ENCODE data around the gene PTPRO. TPM values are rescaled to one million over a fixed set of nuclear protein-coding genes. Genes with fewer than 3 reads are reported as not detected.

Gene PTPRO
- total and polyA plus RNA-seq, 4 donors = 0.31 to 3.3 (median 1.1) TPM

- WGBS = 97% methylated on average over 4 of the region's 4 CpGs
- Histone ChIP-seq H3K9ac (ENCODE audit: low read depth in 1 of 2, low read length in 2 of 2) (no peak overlapping the region), H3K4me1 (ENCODE audit: control insufficient read depth in 4 of 4, insufficient read depth in 4 of 4, low read length in 3 of 4) (peaks cover 0 to 6% (median 0%) of the 10 kb centered on the region in 4 donors), H3K4me3 (ENCODE audit: low read depth in 1 of 3, low read length in 3 of 3) (no peak overlapping the region), H3K27ac (ENCODE audit: low read depth in 1 of 2, low read length in 2 of 2) (no peak overlapping the region), H3K36me3 (ENCODE audit: control insufficient read depth in 4 of 4, insufficient read depth in 3 of 4, low read depth in 1 of 4, low read length in 3 of 4) (peaks cover 0 to 6% (median under 1%) of the 10 kb centered on the region in 4 donors), H3K9me3 (ENCODE audit: control insufficient read depth in 4 of 4, low read length in 3 of 4) (no peaks in the 10 kb centered on the region), H3K27me3 (ENCODE audit: control insufficient read depth in 4 of 4, insufficient read depth in 4 of 4, low read length in 3 of 4) (no peaks in the 10 kb centered on the region)
- DNase-seq (ENCODE audit: low spot score) = no peak
- TF ChIP-seq, protein P1, sequence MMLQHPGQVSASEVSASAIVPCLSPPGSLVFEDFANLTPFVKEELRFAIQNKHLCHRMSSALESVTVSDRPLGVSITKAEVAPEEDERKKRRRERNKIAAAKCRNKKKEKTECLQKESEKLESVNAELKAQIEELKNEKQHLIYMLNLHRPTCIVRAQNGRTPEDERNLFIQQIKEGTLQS (IDR thresholded peaks at IDR 0.05) = no peak
- TF ChIP-seq TAF1 (conservative IDR thresholded peaks at IDR 0.05) (no peak), FOXA1 (IDR thresholded peaks at IDR 0.05) (no peak), HNF4A (conservative IDR thresholded peaks at IDR 0.05) (no peak), FOXA2 (IDR thresholded peaks at IDR 0.05) (no peak), EGR1 (IDR thresholded peaks at IDR 0.05; ENCODE audit: low read depth in 2 of 2) (no peak), GABPA (IDR thresholded peaks at IDR 0.05 in 1 of 2, conservative IDR thresholded peaks at IDR 0.05 in 1 of 2) (no peak), MAX (IDR thresholded peaks at IDR 0.05) (no peak), CTCF (IDR thresholded peaks at IDR 0.05; ENCODE audit: low read depth, low read length, missing input control) (no peak)
- TF ChIP-seq, protein P2, sequence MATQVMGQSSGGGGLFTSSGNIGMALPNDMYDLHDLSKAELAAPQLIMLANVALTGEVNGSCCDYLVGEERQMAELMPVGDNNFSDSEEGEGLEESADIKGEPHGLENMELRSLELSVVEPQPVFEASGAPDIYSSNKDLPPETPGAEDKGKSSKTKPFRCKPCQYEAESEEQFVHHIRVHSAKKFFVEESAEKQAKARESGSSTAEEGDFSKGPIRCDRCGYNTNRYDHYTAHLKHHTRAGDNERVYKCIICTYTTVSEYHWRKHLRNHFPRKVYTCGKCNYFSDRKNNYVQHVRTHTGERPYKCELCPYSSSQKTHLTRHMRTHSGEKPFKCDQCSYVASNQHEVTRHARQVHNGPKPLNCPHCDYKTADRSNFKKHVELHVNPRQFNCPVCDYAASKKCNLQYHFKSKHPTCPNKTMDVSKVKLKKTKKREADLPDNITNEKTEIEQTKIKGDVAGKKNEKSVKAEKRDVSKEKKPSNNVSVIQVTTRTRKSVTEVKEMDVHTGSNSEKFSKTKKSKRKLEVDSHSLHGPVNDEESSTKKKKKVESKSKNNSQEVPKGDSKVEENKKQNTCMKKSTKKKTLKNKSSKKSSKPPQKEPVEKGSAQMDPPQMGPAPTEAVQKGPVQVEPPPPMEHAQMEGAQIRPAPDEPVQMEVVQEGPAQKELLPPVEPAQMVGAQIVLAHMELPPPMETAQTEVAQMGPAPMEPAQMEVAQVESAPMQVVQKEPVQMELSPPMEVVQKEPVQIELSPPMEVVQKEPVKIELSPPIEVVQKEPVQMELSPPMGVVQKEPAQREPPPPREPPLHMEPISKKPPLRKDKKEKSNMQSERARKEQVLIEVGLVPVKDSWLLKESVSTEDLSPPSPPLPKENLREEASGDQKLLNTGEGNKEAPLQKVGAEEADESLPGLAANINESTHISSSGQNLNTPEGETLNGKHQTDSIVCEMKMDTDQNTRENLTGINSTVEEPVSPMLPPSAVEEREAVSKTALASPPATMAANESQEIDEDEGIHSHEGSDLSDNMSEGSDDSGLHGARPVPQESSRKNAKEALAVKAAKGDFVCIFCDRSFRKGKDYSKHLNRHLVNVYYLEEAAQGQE (IDR thresholded peaks at IDR 0.05) = no peak
- TF ChIP-seq, protein P3, sequence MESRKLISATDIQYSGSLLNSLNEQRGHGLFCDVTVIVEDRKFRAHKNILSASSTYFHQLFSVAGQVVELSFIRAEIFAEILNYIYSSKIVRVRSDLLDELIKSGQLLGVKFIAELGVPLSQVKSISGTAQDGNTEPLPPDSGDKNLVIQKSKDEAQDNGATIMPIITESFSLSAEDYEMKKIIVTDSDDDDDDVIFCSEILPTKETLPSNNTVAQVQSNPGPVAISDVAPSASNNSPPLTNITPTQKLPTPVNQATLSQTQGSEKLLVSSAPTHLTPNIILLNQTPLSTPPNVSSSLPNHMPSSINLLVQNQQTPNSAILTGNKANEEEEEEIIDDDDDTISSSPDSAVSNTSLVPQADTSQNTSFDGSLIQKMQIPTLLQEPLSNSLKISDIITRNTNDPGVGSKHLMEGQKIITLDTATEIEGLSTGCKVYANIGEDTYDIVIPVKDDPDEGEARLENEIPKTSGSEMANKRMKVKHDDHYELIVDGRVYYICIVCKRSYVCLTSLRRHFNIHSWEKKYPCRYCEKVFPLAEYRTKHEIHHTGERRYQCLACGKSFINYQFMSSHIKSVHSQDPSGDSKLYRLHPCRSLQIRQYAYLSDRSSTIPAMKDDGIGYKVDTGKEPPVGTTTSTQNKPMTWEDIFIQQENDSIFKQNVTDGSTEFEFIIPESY (IDR thresholded peaks at IDR 0.05) = no peak
Observed at GRCh38 chr12:15632708-15633107, 310.4 kb downstream of the PTPRO start.

DNA sequence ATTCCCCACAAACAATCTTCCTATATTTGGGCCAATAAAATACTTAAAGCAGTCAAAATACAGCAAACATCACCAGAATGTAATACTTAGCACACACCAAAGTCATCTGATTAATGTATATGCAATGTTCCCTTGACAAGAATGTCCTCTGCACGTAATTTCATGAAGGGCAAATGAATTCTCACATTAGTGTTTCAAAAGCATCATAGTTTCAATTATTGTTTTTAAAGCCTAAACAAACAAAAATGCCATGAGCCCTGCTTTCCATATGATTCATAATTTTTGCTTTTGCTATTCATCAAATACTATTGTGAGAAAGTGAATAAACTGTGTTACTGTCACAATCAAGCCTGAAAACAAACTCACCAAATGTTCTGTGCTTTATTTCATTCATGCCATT, 310.9 kb downstream of the PTPRO start:
- 88% methylated on average over 1 of the region's 1 CpG for WGBS
- Histone ChIP-seq H3K27me3 (ENCODE audit: control insufficient read depth in 4 of 4, insufficient read depth in 4 of 4, low read length in 3 of 4) (no peaks in the 10 kb centered on the region), H3K9ac (ENCODE audit: low read depth in 1 of 2, low read length in 2 of 2) (no peak overlapping the region), H3K9me3 (ENCODE audit: control insufficient read depth in 4 of 4, low read length in 3 of 4) (no peaks in the 10 kb centered on the region), H3K27ac (ENCODE audit: low read depth in 1 of 2, low read length in 2 of 2) (no peak overlapping the region), H3K4me1 (ENCODE audit: control insufficient read depth in 4 of 4, insufficient read depth in 4 of 4, low read length in 3 of 4) (peaks cover 0 to 6% (median 0%) of the 10 kb centered on the region in 4 donors), H3K36me3 (ENCODE audit: control insufficient read depth in 4 of 4, insufficient read depth in 3 of 4, low read depth in 1 of 4, low read length in 3 of 4) (peaks cover 0 to 6% (median under 1%) of the 10 kb centered on the region in 4 donors), H3K4me3 (ENCODE audit: low read depth in 1 of 3, low read length in 3 of 3) (no peak overlapping the region)
- DNase-seq (ENCODE audit: low spot score) = no peak
- TF ChIP-seq, protein P2 (IDR thresholded peaks at IDR 0.05) = no peak
- TF ChIP-seq FOXA2 (IDR thresholded peaks at IDR 0.05) (no peak), EGR1 (IDR thresholded peaks at IDR 0.05; ENCODE audit: low read depth in 2 of 2) (no peak), FOXA1 (IDR thresholded peaks at IDR 0.05) (no peak), TAF1 (conservative IDR thresholded peaks at IDR 0.05) (no peak), YY1 (IDR thresholded peaks at IDR 0.05) (no peak), MAX (IDR thresholded peaks at IDR 0.05) (no peak), RXRA (IDR thresholded peaks at IDR 0.05) (no peak), GABPA (IDR thresholded peaks at IDR 0.05 in 1 of 2, conservative IDR thresholded peaks at IDR 0.05 in 1 of 2) (no peak), JUND (IDR thresholded peaks at IDR 0.05) (no peak), CTCF (IDR thresholded peaks at IDR 0.05; ENCODE audit: low read depth, low read length, missing input control) (no peak), SP1 (IDR thresholded peaks at IDR 0.05) (no peak), HNF4A (conservative IDR thresholded peaks at IDR 0.05) (no peak), RAD21 (IDR thresholded peaks at IDR 0.05) (no peak), HNF4G (IDR thresholded peaks at IDR 0.05) (no peak)

All from liver (tissue), 9 donors.